HepG2 (cell line): ENCODE results near the gene TMEM238. TPM values are rescaled to one million over a fixed set of nuclear protein-coding genes. Genes with fewer than 3 reads are reported as not detected.

Experiments
- ATF2 ChIP-seq: sonication (generic); formaldehyde crosslinking; IDR thresholded peaks from 2 replicates; pipeline ENCODE4 v1.4.0; 2020; ENCODE audit warnings: missing genetic modification reagents
- CHD2 ChIP-seq: IDR thresholded peaks from 2 replicates; pipeline ENCODE4 v1.6.1; 2011; ENCODE audit warnings: low read depth, low read length, improper control_type of control experiment
- E2F2 ChIP-seq: sonication (generic); formaldehyde crosslinking; IDR thresholded peaks from 2 replicates; pipeline ENCODE4 v1.4.0; 2020; ENCODE audit warnings: missing genetic modification reagents, borderline replicate concordance
- EHMT2 ChIP-seq: fragments of 200-600 bp; sonication (generic); IDR thresholded peaks from 2 replicates; pipeline ENCODE4 v1.7.0; 2017; ENCODE audit warnings: antibody characterized with exemption, low read depth, low read length, borderline replicate concordance
- ELF1 ChIP-seq: sonication (generic); formaldehyde crosslinking; IDR thresholded peaks from 2 replicates; pipeline ENCODE4 v1.4.0; 2020; ENCODE audit warnings: missing genetic modification reagents
- FOSL2 ChIP-seq: sonication (generic); formaldehyde crosslinking; IDR thresholded peaks from 2 replicates; pipeline ENCODE4 v1.4.0; 2020; ENCODE audit warnings: missing genetic modification reagents
- FOXC1 ChIP-seq: sonication (generic); formaldehyde crosslinking; IDR thresholded peaks from 2 replicates; pipeline ENCODE4 v1.8.0; 2022; ENCODE audit warnings: mild to moderate bottlenecking, missing genetic modification reagents, borderline replicate concordance
- KMT2B ChIP-seq: IDR thresholded peaks from 2 replicates; pipeline ENCODE4 v1.6.1; 2016; ENCODE audit warnings: missing genetic modification reagents, missing compliant biosample characterization
- MAFK ChIP-seq, 2 experiments: IDR thresholded peaks in 1 of 2; conservative IDR thresholded peaks in 1 of 2; 2 replicates each; pipeline ENCODE4 v1.6.1; 2011; ENCODE audit warnings: improper control_type of control experiment in 2 of 2, low read length in 2 of 2
- MIER3 ChIP-seq: IDR thresholded peaks from 2 replicates; pipeline ENCODE4 v1.6.1; 2016; ENCODE audit warnings: missing compliant biosample characterization, borderline replicate concordance
- MYC ChIP-seq: sonication (generic); formaldehyde crosslinking; IDR thresholded peaks from 2 replicates; pipeline ENCODE4 v1.9.0; 2021; ENCODE audit warnings: missing genetic modification reagents, borderline replicate concordance
- NFIB ChIP-seq: sonication (generic); formaldehyde crosslinking; IDR thresholded peaks from 2 replicates; pipeline ENCODE4 v1.9.0; 2021; ENCODE audit warnings: missing genetic modification reagents, mild to moderate bottlenecking, borderline replicate concordance
- PATZ1 ChIP-seq: sonication (generic); formaldehyde crosslinking; IDR thresholded peaks from 2 replicates; pipeline ENCODE4 v1.4.0; 2020; ENCODE audit warnings: missing genetic modification reagents
- SCMH1 ChIP-seq: sonication (generic); formaldehyde crosslinking; IDR thresholded peaks from 2 replicates; pipeline ENCODE4 v1.9.0; 2021; ENCODE audit warnings: missing genetic modification reagents, mild to moderate bottlenecking, borderline replicate concordance
- TBP ChIP-seq: sonication (generic); formaldehyde crosslinking; IDR thresholded peaks from 2 replicates; pipeline ENCODE4 v1.5.0; 2020; ENCODE audit warnings: missing genetic modification reagents
- TRIM24 ChIP-seq: sonication (generic); formaldehyde crosslinking; IDR thresholded peaks from 2 replicates; pipeline ENCODE4 v1.8.0; 2022; ENCODE audit warnings: mild to moderate bottlenecking, missing genetic modification reagents
- ZNF281 ChIP-seq: sonication (generic); formaldehyde crosslinking; IDR thresholded peaks from 2 replicates; pipeline ENCODE4 v1.4.0; 2020; ENCODE audit warnings: missing genetic modification reagents, borderline replicate concordance
- ZNF329 ChIP-seq: sonication (generic); formaldehyde crosslinking; IDR thresholded peaks from 2 replicates; pipeline ENCODE4 v1.9.0; 2021; ENCODE audit warnings: low read depth, mild to moderate bottlenecking, missing genetic modification reagents
- ZNF441 ChIP-seq: sonication (generic); formaldehyde crosslinking; IDR thresholded peaks from 2 replicates; pipeline ENCODE4 v1.7.0; 2021; ENCODE audit warnings: missing genetic modification reagents, borderline replicate concordance
- ZNF446 ChIP-seq: sonication (generic); formaldehyde crosslinking; IDR thresholded peaks from 2 replicates; pipeline ENCODE4 v1.5.0; 2020; ENCODE audit warnings: mild to moderate bottlenecking, missing genetic modification reagents
- ZNF589 ChIP-seq: sonication (generic); formaldehyde crosslinking; conservative IDR thresholded peaks from 2 replicates; pipeline ENCODE4 v1.8.0; 2022; ENCODE audit warnings: mild to moderate bottlenecking, moderate library complexity, missing genetic modification reagents
- ZNF83 ChIP-seq: sonication (generic); formaldehyde crosslinking; IDR thresholded peaks from 2 replicates; pipeline ENCODE4 v1.4.0; 2020; ENCODE audit warnings: missing genetic modification reagents, mild to moderate bottlenecking, borderline replicate concordance
- ZSCAN29 ChIP-seq: sonication (generic); formaldehyde crosslinking; conservative IDR thresholded peaks from 2 replicates; pipeline ENCODE4 v1.4.0; 2020; ENCODE audit warnings: mild to moderate bottlenecking, missing genetic modification reagents
- polyA plus RNA-seq, 8 experiments: library from polyadenylated mRNA; depleted of rRNA in 3 of 8; stranded (reverse) in 7 of 8; unstranded in 1 of 8; fragments of >200 nt; fragmentation: Illumina TruSeq in 4 of 8; extraction: Trizol in 4 of 8; gene quantifications; 2 replicates each; pipeline versions ENCODE4 v1.2.1 to v1.2.3, GENCODE V29; 2011 to 2016; ENCODE audit warnings: low read depth in 4 of 8, missing spikeins in 1 of 8, mixed read lengths in 1 of 8; ENCODE audit not compliant: insufficient read depth in 1 of 8
- total RNA-seq, 5 experiments: library from RNA; depleted of rRNA; stranded (reverse); fragments of >200 nt; fragmentation: Illumina TruSeq; extraction: Trizol; gene quantifications; 2 replicates each; pipeline ENCODE4 v1.2.3, GENCODE V29; 2016; ENCODE audit warnings: low read depth in 1 of 5

TMEM238 gene
- total and polyA plus RNA-seq, 2 of the 13 experiments (the other 11 are each of a cell fraction or from before 2014, with no cell fraction given): not detected

DNA sequence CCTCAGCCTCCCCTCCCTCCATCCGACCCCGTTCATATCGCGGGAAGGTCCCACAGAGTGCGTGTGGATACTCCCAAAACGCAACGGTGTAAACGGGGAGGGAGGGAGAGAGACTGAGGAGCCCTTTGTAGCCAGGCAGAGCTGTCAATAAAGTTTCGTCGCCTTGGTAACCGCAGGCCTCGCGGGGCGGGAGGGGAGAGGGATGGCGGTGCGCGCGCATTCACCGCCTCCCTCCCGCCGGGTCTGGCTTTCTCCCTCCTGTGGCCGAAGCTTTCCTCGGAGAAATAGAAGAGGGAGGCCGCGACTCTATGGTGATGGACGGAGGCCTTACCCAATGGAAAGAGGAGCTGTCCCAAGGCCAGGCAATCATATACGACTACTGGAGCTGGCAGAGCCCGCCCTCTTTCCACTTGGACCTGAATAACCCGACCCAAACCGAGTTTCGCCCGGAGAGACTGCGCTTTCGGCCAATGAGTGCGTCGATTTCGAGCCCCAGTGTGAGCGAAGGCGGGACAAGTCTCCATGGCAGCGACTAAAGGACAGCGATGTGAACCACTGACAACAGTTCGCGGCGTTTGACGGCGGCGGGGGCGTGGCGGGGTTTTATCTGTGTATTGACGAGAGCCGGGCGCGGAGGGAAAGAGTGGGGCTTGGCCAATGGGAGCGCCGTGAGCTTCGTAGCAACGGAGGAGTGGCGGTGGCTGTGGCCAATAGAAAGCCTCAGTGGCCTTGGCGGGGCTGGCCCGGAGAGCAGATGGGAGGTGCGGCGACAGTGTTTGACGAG lies 44.8 kb downstream of the TMEM238 start, which contains the start of gene KMT5C (continued):
- TF ChIP-seq E2F2 (CRISPR knock-in tag): no peak
- no peak for TF ChIP-seq NFIB (CRISPR knock-in tag)
- peak; percentile 15; the same call in 1 of the 2 replicates for TF ChIP-seq MIER3 (CRISPR knock-in tag)
- no peak for TF ChIP-seq TRIM24
- TF ChIP-seq KMT2B (CRISPR knock-in tag): 0 out of 2 replicates have a peak, but pooled peaks have one; percentile 35
- TF ChIP-seq FOXC1: 0 out of 2 replicates have a peak, but pooled peaks have one; percentile 23
- no peak for TF ChIP-seq SCMH1 (CRISPR knock-in tag)
- TF ChIP-seq ZNF446 (CRISPR knock-in tag): no peak
- no peak for TF ChIP-seq ZNF83
- peak; percentile 60 for TF ChIP-seq PATZ1 (CRISPR knock-in tag)
- TF ChIP-seq ZNF329 (CRISPR knock-in tag): no peak
- TF ChIP-seq CHD2: peak; percentile 76
- no peak for TF ChIP-seq ATF2 (CRISPR knock-in tag)
- no peak for TF ChIP-seq MAFK (conservative IDR thresholded peaks at IDR 0.05 in 1 of 2, IDR thresholded peaks at IDR 0.05 in 1 of 2; ENCODE audit: low read length in 2 of 2)
- peak; percentile 42; the same call in 1 of the 2 replicates for TF ChIP-seq MYC
- no peak for TF ChIP-seq FOSL2 (CRISPR knock-in tag)
- no peak for TF ChIP-seq TBP (CRISPR knock-in tag)
- no peak for TF ChIP-seq ZNF441 (CRISPR knock-in tag)
- TF ChIP-seq ELF1 (CRISPR knock-in tag): peak; percentile 38
- TF ChIP-seq ZNF589 (CRISPR knock-in tag): no peak
- TF ChIP-seq ZNF281: no peak
- peak; percentile 71; the same call in 1 of the 2 replicates for TF ChIP-seq ZSCAN29 (CRISPR knock-in tag)
- TF ChIP-seq EHMT2: no peak
